ENCODE measurements around the gene MTOR. TPM values are rescaled to one million over a fixed set of nuclear protein-coding genes. Genes with fewer than 3 reads are reported as not detected.

Gene MTOR
- polyA plus RNA-seq, 3 donors = 2.0 to 29.4 (median 3.3) TPM

GRCh38 chr1:11070876-11071275 is 191.5 kb downstream of the MTOR start:
- H3K27ac Mint-ChIP-seq = no peak overlapping the region

GRCh38 chr1:11068600-11069473 is 193.5 kb downstream of the MTOR start:
- Histone ChIP-seq H3K9me3 (replicated peaks in 1 of 2; ENCODE audit: control insufficient read depth in 1 of 2, insufficient read depth in 1 of 2, low read length in 2 of 2) (no peaks in the 10 kb centered on the region), H3K4me3 (replicated peaks in 1 of 3; ENCODE audit: low read depth in 2 of 3, low read length in 3 of 3) (no peak overlapping the region), H3K9ac (ENCODE audit: insufficient read depth, low read length, poor library complexity, severe bottlenecking) (no peak overlapping the region), H2AFZ (ENCODE audit: insufficient read depth, low read depth, low read length, poor library complexity, severe bottlenecking) (no peak overlapping the region), H3K79me2 (ENCODE audit: insufficient read depth, low read length) (no peaks in the 10 kb centered on the region), H3K4me1 (ENCODE audit: control insufficient read depth in 1 of 2, insufficient read depth in 2 of 2, low read length in 2 of 2) (no peaks in the 10 kb centered on the region), H3K36me3 (replicated peaks in 1 of 2; ENCODE audit: control insufficient read depth in 1 of 2, insufficient read depth in 2 of 2, low read length in 2 of 2) (peaks cover 86 to 94% of the 10 kb centered on the region in 2 donors), H4K20me1 (ENCODE audit: insufficient read depth, low read length) (no peaks in the 10 kb centered on the region), H3K4me2 (replicated peaks; ENCODE audit: extremely low read depth, low read length, poor library complexity, severe bottlenecking) (no peak overlapping the region), H3K27ac (ENCODE audit: low read depth in 1 of 2, low read length in 2 of 2) (no peak overlapping the region), H3K27me3 (ENCODE audit: control insufficient read depth in 2 of 2, insufficient read depth in 2 of 2, low read length in 2 of 2) (no peaks in the 10 kb centered on the region)
- WGBS (ENCODE audit: insufficient coverage) = 97% methylated on average over 8 of the region's 17 CpGs
- no peaks in the 10 kb centered on the region for H3K4me1 Mint-ChIP-seq
- H3K27me3 Mint-ChIP-seq (ENCODE audit: low read depth in 3 of 3) = peaks cover 0 to 2% (median 0%) of the 10 kb centered on the region in 3 donors
- DNase-seq = no peak
- H3K9me3 Mint-ChIP-seq = peaks cover 0 to 4% (median 2%) of the 10 kb centered on the region in 7 donors
- H3K36me3 Mint-ChIP-seq = peaks cover 75 to 94% of the 10 kb centered on the region in 2 donors
- H3K27ac Mint-ChIP-seq = peak overlapping the region in 1 of 7 donors; percentile 56
- no peak for TF ChIP-seq CTCF (IDR thresholded peaks at IDR 0.05)
- intact Hi-C loops (cut with micrococcal nuclease) = no loop called here
- H3K4me3 Mint-ChIP-seq = no peak overlapping the region

More at GRCh38 chr1:11070876-11071275, 191.5 kb downstream of the MTOR start:
- Mint-ChIP-seq H3K27me3 (ENCODE audit: low read depth in 3 of 3) (peaks cover 0 to 2% (median 0%) of the 10 kb centered on the region in 3 donors), H3K4me1 (no peaks in the 10 kb centered on the region), H3K4me3 (no peak overlapping the region), H3K36me3 (peaks cover 80 to 98% of the 10 kb centered on the region in 2 donors), H3K9me3 (no peaks in the 10 kb centered on the region)
- H4K20me1 ChIP-seq (ENCODE audit: insufficient read depth, low read length) = no peaks in the 10 kb centered on the region
- no peak overlapping the region for H2AFZ ChIP-seq (ENCODE audit: insufficient read depth, low read depth, low read length, poor library complexity, severe bottlenecking)
- intact Hi-C loops (cut with micrococcal nuclease) = no loop called here
- peaks cover 91 to 99% of the 10 kb centered on the region in 2 donors for H3K36me3 ChIP-seq (replicated peaks in 1 of 2; ENCODE audit: control insufficient read depth in 1 of 2, insufficient read depth in 2 of 2, low read length in 2 of 2)
- DNase-seq = no peak
- WGBS (ENCODE audit: insufficient coverage) = 96% methylated on average over 10 of the region's 11 CpGs
- no peaks in the 10 kb centered on the region for H3K79me2 ChIP-seq (ENCODE audit: insufficient read depth, low read length)
- no peak overlapping the region for H3K4me2 ChIP-seq (replicated peaks; ENCODE audit: extremely low read depth, low read length, poor library complexity, severe bottlenecking)
- H3K27me3 ChIP-seq (ENCODE audit: control insufficient read depth in 2 of 2, insufficient read depth in 2 of 2, low read length in 2 of 2) = no peaks in the 10 kb centered on the region
- TF ChIP-seq CTCF (IDR thresholded peaks at IDR 0.05) = no peak
- no peaks in the 10 kb centered on the region for H3K4me1 ChIP-seq (ENCODE audit: control insufficient read depth in 1 of 2, insufficient read depth in 2 of 2, low read length in 2 of 2)
- no peak overlapping the region for H3K4me3 ChIP-seq (replicated peaks in 1 of 3; ENCODE audit: low read depth in 2 of 3, low read length in 3 of 3)
- H3K9ac ChIP-seq (ENCODE audit: insufficient read depth, low read length, poor library complexity, severe bottlenecking) = no peak overlapping the region
- no peaks in the 10 kb centered on the region for H3K9me3 ChIP-seq (replicated peaks in 1 of 2; ENCODE audit: control insufficient read depth in 1 of 2, insufficient read depth in 1 of 2, low read length in 2 of 2)
- no peak overlapping the region for H3K27ac ChIP-seq (ENCODE audit: low read depth in 1 of 2, low read length in 2 of 2)
